Measurements from ENCODE around the gene ASIC2.
"Not testable (repeated sequence)": the region's sequence is repeated elsewhere in the genome, so short reads cannot be mapped to it uniquely, and the experiment has no call there.

Gene ASIC2

GRCh38 chr17:32971171-32971570 is 321.9 kb downstream of the ASIC2 start:
- no peak for DNase-seq (ENCODE audit: extremely low spot score)
- ChIA-PET POLR2A (no interaction called here), CTCF (interaction anchor here (1.4 kb wide), 1 partner anchor 27 kb away, joined by 3 read pairs; no protein-coding TSS in a partner anchor)
- TF ChIP-seq TARDBP (IDR thresholded peaks at IDR 0.05), result no peak
- TF ChIP-seq NFRKB (IDR thresholded peaks at IDR 0.05), result no peak
- TF ChIP-seq L3MBTL2 (conservative IDR thresholded peaks at IDR 0.05), result no peak
- no peak for TF ChIP-seq SP1 (IDR thresholded peaks at IDR 0.05)
- TF ChIP-seq BHLHE40 (IDR thresholded peaks at IDR 0.05; ENCODE audit: borderline replicate concordance), result no peak
- no peak for TF ChIP-seq PKNOX1 (IDR thresholded peaks at IDR 0.05)
- no peak for TF ChIP-seq SUZ12 (IDR thresholded peaks at IDR 0.05)
- TF ChIP-seq FOXM1 (IDR thresholded peaks at IDR 0.05; ENCODE audit: borderline replicate concordance), result no peak
- no peak for TF ChIP-seq LEF1 (IDR thresholded peaks at IDR 0.05; ENCODE audit: borderline replicate concordance)
- no peak for TF ChIP-seq ARNT (IDR thresholded peaks at IDR 0.05)
- no peak for TF ChIP-seq FOXK2 (IDR thresholded peaks at IDR 0.05)

- ChIA-PET CTCF (interaction anchor here (1.4 kb wide), 1 partner anchor 28 kb away, joined by 3 read pairs; no protein-coding TSS in a partner anchor), POLR2A (no interaction called here)
- no peak for DNase-seq (ENCODE audit: extremely low spot score)
- TF ChIP-seq L3MBTL2 (conservative IDR thresholded peaks at IDR 0.05), result no peak
- TF ChIP-seq BHLHE40 (IDR thresholded peaks at IDR 0.05; ENCODE audit: borderline replicate concordance), result no peak
These were observed 322.8 kb downstream of the ASIC2 start for GRCh38 chr17:32970281-32970680.

GRCh38 chr17:32969231-32969630 is 323.9 kb downstream of the ASIC2 start:
- POLR2A ChIA-PET; CTCF ChIA-PET; DNase-seq (ENCODE audit: extremely low spot score): not testable (repeated sequence)

- TF ChIP-seq PKNOX1 (IDR thresholded peaks at IDR 0.05) (no peak), FOXK2 (IDR thresholded peaks at IDR 0.05) (no peak), ARNT (IDR thresholded peaks at IDR 0.05) (no peak), NFRKB (IDR thresholded peaks at IDR 0.05) (no peak), BHLHE40 (IDR thresholded peaks at IDR 0.05; ENCODE audit: borderline replicate concordance) (no peak), ZNF384 (IDR thresholded peaks at IDR 0.05) (no peak), HDGF (IDR thresholded peaks at IDR 0.05; ENCODE audit: borderline replicate concordance) (no peak), CTBP1 (IDR thresholded peaks at IDR 0.05; ENCODE audit: borderline replicate concordance) (no peak), SP1 (IDR thresholded peaks at IDR 0.05) (no peak), FOXM1 (IDR thresholded peaks at IDR 0.05; ENCODE audit: borderline replicate concordance) (no peak), L3MBTL2 (conservative IDR thresholded peaks at IDR 0.05) (no peak), TARDBP (IDR thresholded peaks at IDR 0.05) (no peak), FOXA1 (IDR thresholded peaks at IDR 0.05) (no peak), LEF1 (IDR thresholded peaks at IDR 0.05; ENCODE audit: borderline replicate concordance) (no peak), SUZ12 (IDR thresholded peaks at IDR 0.05) (no peak), ELF4 (IDR thresholded peaks at IDR 0.05) (no peak)
- DNase-seq (ENCODE audit: extremely low spot score), result no peak
- ChIA-PET POLR2A (no interaction called here), CTCF (no interaction called here)
These were observed 328.6 kb downstream of the ASIC2 start for GRCh38 chr17:32964541-32964940.

Data from HEK293T (cell line).